Measurements from ENCODE around the gene LRRC31.

Gene LRRC31

GRCh38 chr3:169867584-169868210 lies 2.0 kb downstream of the LRRC31 start:
- Histone ChIP-seq H3K4me3 (no peak overlapping the region), H3K27ac (no peak overlapping the region), H3K9me3 (replicated peaks in 1 of 11) (no peaks in the 10 kb centered on the region), H4K20me1 (no peaks in the 10 kb centered on the region), H3K27me3 (no peaks in the 10 kb centered on the region), H3K9ac (no peak overlapping the region), H3K4me1 (peaks cover 14 to 37% (median 26%) of the 10 kb centered on the region in 10 experiments), H3K4me2 (no peak overlapping the region), H3K36me3 (no peaks in the 10 kb centered on the region)
- no peak for TF ChIP-seq Cebpa-rat (IDR thresholded peaks at IDR 0.05)

GRCh38 chr3:169865176-169865767 lies 4.5 kb downstream of the LRRC31 start:
- H3K9ac ChIP-seq: peak overlapping the region in 3 of 11 experiments; percentile 20 to 26 (median 21); a peak in 4 of 22 replicates
- peak overlapping the region; percentile 1 to 67 (median 54); a peak in 16 of 22 replicates for H3K4me2 ChIP-seq
- H3K36me3 ChIP-seq: no peaks in the 10 kb centered on the region
- H4K20me1 ChIP-seq: no peaks in the 10 kb centered on the region
- H3K27me3 ChIP-seq: no peaks in the 10 kb centered on the region
- no peak for TF ChIP-seq Cebpa-rat (IDR thresholded peaks at IDR 0.05)
- no peaks in the 10 kb centered on the region for H3K9me3 ChIP-seq (replicated peaks in 1 of 11)
- peaks cover 0 to 22% (median 14%) of the 10 kb centered on the region in 10 experiments; a peak in 16 of 20 replicates for H3K4me1 ChIP-seq
- peak overlapping the region in 2 of 11 experiments; percentile 28 to 32; a peak in 3 of 22 replicates for H3K27ac ChIP-seq
- no peak overlapping the region for H3K4me3 ChIP-seq

- no peaks in the 10 kb centered on the region for H3K27me3 ChIP-seq
- no peak overlapping the region for H3K4me3 ChIP-seq
- no peak overlapping the region for H3K27ac ChIP-seq
- no peaks in the 10 kb centered on the region for H3K36me3 ChIP-seq
- no peak overlapping the region for H3K4me2 ChIP-seq
- peaks cover 0 to 17% (median 11%) of the 10 kb centered on the region in 10 experiments; a peak in 15 of 20 replicates for H3K4me1 ChIP-seq
- no peaks in the 10 kb centered on the region for H3K9me3 ChIP-seq (replicated peaks in 1 of 11)
- no peak overlapping the region for H3K9ac ChIP-seq
- H4K20me1 ChIP-seq: no peaks in the 10 kb centered on the region
- TF ChIP-seq Cebpa-rat (IDR thresholded peaks at IDR 0.05): no peak
Measured at GRCh38 chr3:169864270-169864669, 5.5 kb downstream of the LRRC31 start.

GRCh38 chr3:169863458-169863899 lies 6.3 kb downstream of the LRRC31 start:
- H4K20me1 ChIP-seq: no peaks in the 10 kb centered on the region
- peaks cover 0 to 17% (median 11%) of the 10 kb centered on the region in 10 experiments; a peak in 15 of 20 replicates for H3K4me1 ChIP-seq
- no peak overlapping the region for H3K4me3 ChIP-seq
- peak overlapping the region in 1 of 11 experiments; percentile 3; a peak in 1 of 22 replicates for H3K4me2 ChIP-seq
- TF ChIP-seq Cebpa-rat (IDR thresholded peaks at IDR 0.05): no peak
- H3K27me3 ChIP-seq: no peaks in the 10 kb centered on the region
- H3K36me3 ChIP-seq: no peaks in the 10 kb centered on the region
- no peak overlapping the region for H3K27ac ChIP-seq
- H3K9me3 ChIP-seq (replicated peaks in 1 of 11): no peaks in the 10 kb centered on the region
- H3K9ac ChIP-seq: no peak overlapping the region

- H4K20me1 ChIP-seq: no peaks in the 10 kb centered on the region
- no peaks in the 10 kb centered on the region for H3K27me3 ChIP-seq
- no peak overlapping the region for H3K9ac ChIP-seq
- no peak overlapping the region for H3K4me3 ChIP-seq
- H3K27ac ChIP-seq: no peak overlapping the region
- TF ChIP-seq Cebpa-rat (IDR thresholded peaks at IDR 0.05): no peak
- H3K4me2 ChIP-seq: no peak overlapping the region
- H3K9me3 ChIP-seq (replicated peaks in 1 of 11): no peaks in the 10 kb centered on the region
- peaks cover 0 to 17% (median 11%) of the 10 kb centered on the region in 10 experiments; a peak in 15 of 20 replicates for H3K4me1 ChIP-seq
- no peaks in the 10 kb centered on the region for H3K36me3 ChIP-seq
Measured at GRCh38 chr3:169861871-169862270, 7.9 kb downstream of the LRRC31 start.

GRCh38 chr3:169857811-169858210 lies 11.9 kb downstream of the LRRC31 start:
- no peak for TF ChIP-seq Cebpa-rat (IDR thresholded peaks at IDR 0.05)

GRCh38 chr3:169855514-169855913 lies 14.2 kb downstream of the LRRC31 start:
- no peaks in the 10 kb centered on the region for H3K27me3 ChIP-seq
- TF ChIP-seq Cebpa-rat (IDR thresholded peaks at IDR 0.05): no peak
- H3K4me1 ChIP-seq: peaks cover 0 to 3% (median 0%) of the 10 kb centered on the region in 10 experiments; a peak in 2 of 20 replicates
- H3K9ac ChIP-seq: no peak overlapping the region
- no peaks in the 10 kb centered on the region for H3K9me3 ChIP-seq (replicated peaks in 1 of 11)
- no peaks in the 10 kb centered on the region for H3K36me3 ChIP-seq
- no peaks in the 10 kb centered on the region for H4K20me1 ChIP-seq
- H3K4me3 ChIP-seq: no peak overlapping the region
- H3K4me2 ChIP-seq: no peak overlapping the region
- no peak overlapping the region for H3K27ac ChIP-seq

More at GRCh38 chr3:169857811-169858210, 11.9 kb downstream of the LRRC31 start:
- H3K4me3 ChIP-seq: no peak overlapping the region
- no peaks in the 10 kb centered on the region for H3K4me1 ChIP-seq
- H3K27me3 ChIP-seq: no peaks in the 10 kb centered on the region
- no peaks in the 10 kb centered on the region for H4K20me1 ChIP-seq
- H3K9ac ChIP-seq: no peak overlapping the region
- no peak overlapping the region for H3K27ac ChIP-seq
- H3K9me3 ChIP-seq (replicated peaks in 1 of 11): no peaks in the 10 kb centered on the region
- H3K4me2 ChIP-seq: no peak overlapping the region
- H3K36me3 ChIP-seq: no peaks in the 10 kb centered on the region

GRCh38 chr3:169850618-169851017 lies 19.1 kb downstream of the LRRC31 start:
- H4K20me1 ChIP-seq: no peaks in the 10 kb centered on the region
- no peaks in the 10 kb centered on the region for H3K9me3 ChIP-seq (replicated peaks in 1 of 11)
- peak overlapping the region in 1 of 11 experiments; percentile 38; a peak in 2 of 22 replicates for H3K4me2 ChIP-seq
- H3K27me3 ChIP-seq: no peaks in the 10 kb centered on the region
- peaks cover 13 to 24% (median 21%) of the 10 kb centered on the region in 10 experiments for H3K4me1 ChIP-seq
- H3K27ac ChIP-seq: no peak overlapping the region
- H3K36me3 ChIP-seq: no peaks in the 10 kb centered on the region
- no peak overlapping the region for H3K9ac ChIP-seq
- no peak overlapping the region for H3K4me3 ChIP-seq
- no peak for TF ChIP-seq Cebpa-rat (IDR thresholded peaks at IDR 0.05)

GRCh38 chr3:169848741-169849140 lies 21.0 kb downstream of the LRRC31 start:
- H3K4me3 ChIP-seq: no peak overlapping the region
- H3K27me3 ChIP-seq: no peaks in the 10 kb centered on the region
- H3K4me2 ChIP-seq: no peak overlapping the region
- H3K36me3 ChIP-seq: no peaks in the 10 kb centered on the region
- H3K4me1 ChIP-seq: peaks cover 13 to 24% (median 21%) of the 10 kb centered on the region in 10 experiments
- no peak for TF ChIP-seq Cebpa-rat (IDR thresholded peaks at IDR 0.05)
- H3K9me3 ChIP-seq (replicated peaks in 1 of 11): no peaks in the 10 kb centered on the region
- no peak overlapping the region for H3K27ac ChIP-seq
- no peaks in the 10 kb centered on the region for H4K20me1 ChIP-seq
- no peak overlapping the region for H3K9ac ChIP-seq

Measured in BLaER1 treated with 17β-estradiol and CSF1 and Interleukin-3, amounts not matched to agents 10 nM and 100 nM (cell line).